Islet precursor cell (in vitro differentiated cells): Measurements from ENCODE around the gene MDM1.

Experiments used
- DNase-seq: peaks from one replicate; pipeline ENCODE4 v3.0.0-alpha.2; 2018

The MDM1 gene

GRCh38 chr12:68356060-68356695, 24.0 kb upstream of the MDM1 start:
- no peak for DNase-seq

GRCh38 chr12:68354977-68355541, 22.9 kb upstream of the MDM1 start:
- DNase-seq = no peak

- DNase-seq = no peak
Observed at GRCh38 chr12:68352067-68352466, 19.9 kb upstream of the MDM1 start.

- no peak for DNase-seq
Observed at GRCh38 chr12:68350753-68351152, 18.6 kb upstream of the MDM1 start.

GRCh38 chr12:68349921-68350606, 17.9 kb upstream of the MDM1 start:
- no peak for DNase-seq

GRCh38 chr12:68349220-68349621, 17.1 kb upstream of the MDM1 start:
- no peak for DNase-seq

- DNase-seq = no peak
Observed at GRCh38 chr12:68348419-68348818, 16.3 kb upstream of the MDM1 start.

- DNase-seq = no peak
Observed at GRCh38 chr12:68345763-68346162, 13.6 kb upstream of the MDM1 start.

- DNase-seq = no peak
Observed at GRCh38 chr12:68344126-68344525, 12.0 kb upstream of the MDM1 start.

- no peak for DNase-seq
Observed at GRCh38 chr12:68342966-68343365, 10.8 kb upstream of the MDM1 start.

GRCh38 chr12:68341822-68342221, 9.7 kb upstream of the MDM1 start:
- DNase-seq = no peak

GRCh38 chr12:68340404-68341270, 8.5 kb upstream of the MDM1 start:
- DNase-seq = no peak

GRCh38 chr12:68336889-68337303, 4.7 kb upstream of the MDM1 start:
- DNase-seq = no peak

- DNase-seq = no peak
Observed at GRCh38 chr12:68335462-68335861, 3.3 kb upstream of the MDM1 start.

GRCh38 chr12:68334132-68334531, 2.0 kb upstream of the MDM1 start:
- no peak for DNase-seq

GRCh38 chr12:68332728-68333630, 817 bp upstream of the MDM1 start:
- DNase-seq = peak; percentile 64

- no peak for DNase-seq
Observed at GRCh38 chr12:68331500-68331868, 678 bp downstream of the MDM1 start.

- DNase-seq = no peak
Observed at GRCh38 chr12:68327896-68328295, 4.3 kb downstream of the MDM1 start.

GRCh38 chr12:68326716-68327115, 5.4 kb downstream of the MDM1 start:
- DNase-seq = no peak

GRCh38 chr12:68325966-68326365, 6.2 kb downstream of the MDM1 start:
- no peak for DNase-seq

- no peak for DNase-seq
Observed at GRCh38 chr12:68324531-68324930, 7.6 kb downstream of the MDM1 start.

- DNase-seq = no peak
Observed at GRCh38 chr12:68321140-68321539, 11.0 kb downstream of the MDM1 start.
